IMR-90 (cell line): ENCODE results near the gene EIF3K. TPM values are rescaled to one million over a fixed set of nuclear protein-coding genes. Genes with fewer than 3 reads are reported as not detected.

Experiments
- ATAC-seq: fragments of 200-7000 bp; cut with Tn5 transposase; 2 replicates; pipeline ENCODE4 v1.9.1; 2020; ENCODE audit warnings: low read depth, mild to moderate bottlenecking, moderate library complexity
- BruUV-seq: library from RNA; stranded (reverse); fragments of 400-500 nt; replicated peaks from 2 replicates; lab custom pipeline; 2021; lab: Mats Ljungman, UMichigan
- CTCF ChIA-PET: fragments of 300-600 bp; formaldehyde crosslinking; extraction: SDS; loops from one replicate; lab custom pipeline; 2021; ENCODE audit warnings: antibody characterized with exemption; lab: Yijun Ruan, JAX
- POLR2A ChIA-PET: fragments of 300-600 bp; sonication (Branson Sonifier 250); formaldehyde crosslinking; loops from one replicate; lab custom pipeline; 2022; ENCODE audit warnings: antibody characterized with exemption; ENCODE audit not compliant: unreplicated experiment; lab: Charles Lee
- DNase-seq: peaks from one replicate; pipeline ENCODE4 v3.0.0; 2013
- H2AFZ ChIP-seq: replicated peaks from 2 replicates; pipeline ENCODE3; 2013; ENCODE audit warnings: low read length, mild to moderate bottlenecking; ENCODE audit not compliant: poor library complexity
- H2AK5ac ChIP-seq: 2 replicates; pipeline ENCODE4 v1.6.1; 2013; ENCODE audit warnings: low read depth, low read length, inconsistent platforms
- H2AK9ac ChIP-seq: replicated peaks from 2 replicates; pipeline ENCODE3; 2013; ENCODE audit warnings: mild to moderate bottlenecking, low read depth, low read length, moderate library complexity; ENCODE audit not compliant: poor library complexity
- H2BK120ac ChIP-seq: 2 replicates; pipeline ENCODE4 v1.6.1; 2013; ENCODE audit warnings: low read depth, low read length, inconsistent platforms
- H2BK15ac ChIP-seq: 3 replicates; pipeline ENCODE4 v1.6.1; 2013; ENCODE audit warnings: low read depth, low read length, inconsistent platforms
- H2BK20ac ChIP-seq: 2 replicates; pipeline ENCODE4 v1.6.1; 2013; ENCODE audit warnings: low read depth, mild to moderate bottlenecking, inconsistent platforms, low read length, moderate library complexity
- H2BK5ac ChIP-seq: 2 replicates; pipeline ENCODE4 v1.6.1; 2013; ENCODE audit warnings: mild to moderate bottlenecking, low read depth, low read length, inconsistent platforms; ENCODE audit not compliant: poor library complexity, severe bottlenecking
- H3K14ac ChIP-seq: replicated peaks from 2 replicates; pipeline ENCODE4 v1.6.1; 2013; ENCODE audit warnings: low read depth, low read length, inconsistent platforms
- H3K18ac ChIP-seq: 2 replicates; pipeline ENCODE4 v1.6.1; 2013; ENCODE audit warnings: low read depth, low read length, control low read depth
- H3K23ac ChIP-seq: 2 replicates; pipeline ENCODE4 v1.6.1; 2013; ENCODE audit warnings: low read depth, low read length, inconsistent platforms
- H3K27ac ChIP-seq: 2 replicates; pipeline ENCODE4 v1.5.1; 2013; ENCODE audit warnings: mild to moderate bottlenecking, control low read depth, low read length; ENCODE audit not compliant: insufficient read depth
- H3K27me3 ChIP-seq: 2 replicates; pipeline ENCODE4 v1.6.1; 2013; ENCODE audit warnings: low read length; ENCODE audit not compliant: control insufficient read depth, insufficient read depth
- H3K36me3 ChIP-seq: 2 replicates; pipeline ENCODE4 v1.6.1; 2013; ENCODE audit warnings: low read length, mixed read lengths; ENCODE audit not compliant: control insufficient read depth, insufficient read depth
- H3K4ac ChIP-seq: 2 replicates; pipeline ENCODE4 v1.6.1; 2013; ENCODE audit warnings: low read depth, low read length, inconsistent platforms
- H3K4me1 ChIP-seq: 2 replicates; pipeline ENCODE4 v1.6.1; 2013; ENCODE audit warnings: low read length, mixed read lengths; ENCODE audit not compliant: control insufficient read depth, insufficient read depth
- H3K4me2 ChIP-seq: 2 replicates; pipeline ENCODE4 v1.6.1; 2013; ENCODE audit warnings: low read depth, mild to moderate bottlenecking, control low read depth, low read length, moderate library complexity
- H3K4me3 ChIP-seq: 2 replicates; pipeline ENCODE4 v1.5.1; 2013; ENCODE audit warnings: low read depth, mild to moderate bottlenecking, control low read depth, low read length, moderate library complexity; ENCODE audit not compliant: insufficient read depth
- H3K56ac ChIP-seq: 2 replicates; pipeline ENCODE4 v1.6.1; 2013; ENCODE audit warnings: low read length, inconsistent platforms; ENCODE audit not compliant: insufficient read depth; ENCODE audit errors: extremely low read depth
- H3K79me1 ChIP-seq, 2 experiments: 2 replicates each; pipeline ENCODE4 v1.6.1; 2013; ENCODE audit warnings: low read length in 2 of 2, inconsistent platforms in 1 of 2, low read depth in 1 of 2
- H3K9ac ChIP-seq: 2 replicates; pipeline ENCODE4 v1.6.1; 2013; ENCODE audit warnings: low read depth, low read length, control low read depth
- H3K9me1 ChIP-seq: 2 replicates; pipeline ENCODE4 v1.6.1; 2013; ENCODE audit warnings: low read length, inconsistent platforms; ENCODE audit not compliant: insufficient read depth
- H3K9me3 ChIP-seq: 2 replicates; pipeline ENCODE4 v1.6.1; 2013; ENCODE audit warnings: low read length; ENCODE audit not compliant: control insufficient read depth, insufficient read depth
- H4K20me1 ChIP-seq: 2 replicates; pipeline ENCODE4 v1.6.1; 2013; ENCODE audit warnings: low read length, inconsistent platforms; ENCODE audit not compliant: insufficient read depth
- H4K5ac ChIP-seq: 2 replicates; pipeline ENCODE4 v1.6.1; 2013; ENCODE audit warnings: mild to moderate bottlenecking, low read depth, low read length, control low read depth
- H4K8ac ChIP-seq, 2 experiments: 2 replicates each; pipeline ENCODE4 v1.6.1; 2013; ENCODE audit warnings: low read depth in 2 of 2, low read length in 2 of 2, control low read depth in 1 of 2, inconsistent platforms in 1 of 2
- H4K91ac ChIP-seq: 2 replicates; pipeline ENCODE4 v1.6.1; 2013; ENCODE audit warnings: low read depth, low read length, inconsistent platforms; ENCODE audit not compliant: insufficient read depth
- FOS ChIP-seq: fragments of 150-350 bp; IDR thresholded peaks from 2 replicates; pipeline ENCODE4 v1.6.1; 2016; ENCODE audit warnings: low read depth, low read length
- MAFK ChIP-seq: IDR thresholded peaks from 2 replicates; pipeline ENCODE4 v1.6.1; 2012; ENCODE audit warnings: low read depth, low read length, improper control_type of control experiment
- MAZ ChIP-seq: IDR thresholded peaks from 2 replicates; pipeline ENCODE4 v1.6.1; 2012; ENCODE audit warnings: low read depth, mild to moderate bottlenecking, low read length, improper control_type of control experiment, moderate library complexity, borderline replicate concordance
- POLR2A ChIP-seq: IDR thresholded peaks from 2 replicates; pipeline ENCODE4 v1.6.1; 2012; ENCODE audit warnings: mild to moderate bottlenecking, low read depth, low read length
- RAD21 ChIP-seq: IDR thresholded peaks from 2 replicates; pipeline ENCODE4 v1.6.1; 2012; ENCODE audit warnings: low read length, improper control_type of control experiment
- RCOR1 ChIP-seq: IDR thresholded peaks from 2 replicates; pipeline ENCODE4 v1.6.1; 2012; ENCODE audit warnings: mild to moderate bottlenecking, low read length, improper control_type of control experiment; ENCODE audit not compliant: insufficient replicate concordance
- WGBS, 2 experiments: methylation state at CpG; one replicate each; pipeline versions ENCODE4 v1.1.5 to v1.1.7; 2013; ENCODE audit warnings: missing lambda C conversion rate in 2 of 2; ENCODE audit not compliant: insufficient read length in 1 of 2; ENCODE audit errors: extremely low coverage in 2 of 2; 5-methylcytosine and 5-hydroxymethylcytosine counted together
- dilution Hi-C: fragments of 300-500 bp; cut with HindIII; formaldehyde crosslinking; loops from one replicate; pipeline ENCODE4 v1.14.3; 2018; ENCODE audit warnings: low sequenced_read_pairs; ENCODE audit not compliant: unreplicated experiment
- in situ Hi-C: fragments of 300-500 bp; cut with MboI; formaldehyde crosslinking; loops from 3 replicates; pipeline ENCODE4 v1.14.3; 2019; ENCODE audit warnings: low sequenced_read_pairs, inconsistent platforms, mixed read lengths
- intact Hi-C: fragments of 100-400 bp; cut with micrococcal nuclease; formaldehyde crosslinking; loops from 2 replicates; pipeline ENCODE4 v1.10.0; 2022
- polyA plus RNA-seq, 3 experiments: library from polyadenylated mRNA; depleted of rRNA; stranded (reverse); fragments of >200 nt; gene quantifications; 2 replicates each; pipeline ENCODE4 v1.2.3, GENCODE V29; 2012; ENCODE audit warnings: low replicate concordance in 1 of 3
- total RNA-seq: library from RNA; depleted of rRNA; stranded (reverse); fragments of >200 nt; gene quantifications from 2 replicates; pipeline ENCODE4 v1.2.3, GENCODE V29; 2012
- TF ChIP-seq, protein P1 (sequence below): conservative IDR thresholded peaks from 2 replicates; pipeline ENCODE4 v1.5.1; 2012; ENCODE audit warnings: mild to moderate bottlenecking, low read depth, low read length, improper control_type of control experiment

Gene EIF3K
- total and polyA plus RNA-seq, 2 of the 4 experiments (the other 2 are of a cell fraction) = 575 to 1,137 TPM

DNA sequence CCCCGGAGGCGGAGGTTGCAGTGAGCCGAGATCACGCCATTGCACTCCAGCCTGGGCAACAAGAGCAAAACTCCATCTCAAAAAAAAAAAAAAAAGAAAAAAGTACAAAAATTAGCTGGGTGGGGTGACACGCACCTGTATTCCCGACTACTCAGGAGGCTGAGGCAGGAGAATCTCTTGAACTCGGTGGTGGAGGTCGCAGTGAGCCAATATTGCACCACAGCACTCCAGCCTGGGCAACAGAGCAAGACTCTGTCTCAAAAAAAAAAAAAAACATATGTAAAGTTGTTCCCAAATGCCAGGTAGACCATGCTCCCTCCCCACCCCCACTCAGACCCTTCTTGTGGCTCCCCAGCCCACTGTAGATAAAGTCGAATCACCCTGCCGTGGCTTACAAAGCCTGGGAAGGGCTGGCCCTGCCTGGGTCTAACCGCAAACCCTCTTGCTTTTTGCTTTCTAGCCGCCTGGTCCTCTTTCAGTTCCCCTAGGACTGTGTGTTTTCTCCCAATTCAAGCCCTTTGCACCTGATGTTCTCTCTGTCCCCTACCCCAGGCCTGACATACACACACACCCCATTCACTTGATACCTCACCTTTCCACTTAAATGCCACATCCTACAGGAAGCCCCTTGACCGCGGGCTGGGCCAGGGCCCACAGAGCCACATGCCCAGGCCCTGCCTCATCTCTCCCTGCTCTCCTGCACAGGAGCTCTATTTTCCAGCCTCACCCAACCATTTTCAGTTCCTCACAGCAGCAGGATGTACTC, 35.6 kb upstream of the EIF3K start:
- 81% methylated on average over 4 of the region's 14 CpGs; no CpG with 5 or more reads in 1 of the 2 experiments for WGBS, 2 experiments
- dilution Hi-C loops = no loop called here

More for the DNA sequence above, 35.6 kb upstream of the EIF3K start:
- Histone ChIP-seq H3K9me3 (no peaks in the 10 kb centered on the region), H3K18ac (no peak overlapping the region), H4K91ac (no peak overlapping the region), H3K9me1 (no peaks in the 10 kb centered on the region), H2BK5ac (no peak overlapping the region), H3K14ac (no peak overlapping the region), H3K56ac (no peak overlapping the region), H2AFZ (peak overlapping the region; percentile 43), H3K27ac (no peak overlapping the region), H4K8ac (no peak overlapping the region), H3K4me2 (no peak overlapping the region), H2AK5ac (no peak overlapping the region), H3K23ac (no peak overlapping the region), H3K27me3 (peaks cover 3% of the 10 kb centered on the region; the same call in 1 of the 2 replicates), H2BK20ac (no peak overlapping the region), H2AK9ac (peak overlapping the region; percentile 85), H4K20me1 (no peaks in the 10 kb centered on the region), H3K79me1 (no peaks in the 10 kb centered on the region), H4K5ac (no peak overlapping the region), H2BK15ac (no peak overlapping the region), H3K4ac (no peak overlapping the region), H3K4me1 (no peaks in the 10 kb centered on the region), H3K9ac (no peak overlapping the region), H2BK120ac (no peak overlapping the region), H3K4me3 (no peak overlapping the region), H3K36me3 (no peaks in the 10 kb centered on the region)
- ATAC-seq (no peak), DNase-seq (no peak)
- BruUV-seq = no TSS peak
- ChIA-PET POLR2A (no interaction called here), CTCF (no interaction called here)
- in situ Hi-C loops = no loop called here
- intact Hi-C loops = no loop called here
- TF ChIP-seq FOS (no peak), MAZ (no peak), RAD21 (no peak), RCOR1 (no peak), POLR2A (no peak), MAFK (no peak)
- TF ChIP-seq, protein P1, sequence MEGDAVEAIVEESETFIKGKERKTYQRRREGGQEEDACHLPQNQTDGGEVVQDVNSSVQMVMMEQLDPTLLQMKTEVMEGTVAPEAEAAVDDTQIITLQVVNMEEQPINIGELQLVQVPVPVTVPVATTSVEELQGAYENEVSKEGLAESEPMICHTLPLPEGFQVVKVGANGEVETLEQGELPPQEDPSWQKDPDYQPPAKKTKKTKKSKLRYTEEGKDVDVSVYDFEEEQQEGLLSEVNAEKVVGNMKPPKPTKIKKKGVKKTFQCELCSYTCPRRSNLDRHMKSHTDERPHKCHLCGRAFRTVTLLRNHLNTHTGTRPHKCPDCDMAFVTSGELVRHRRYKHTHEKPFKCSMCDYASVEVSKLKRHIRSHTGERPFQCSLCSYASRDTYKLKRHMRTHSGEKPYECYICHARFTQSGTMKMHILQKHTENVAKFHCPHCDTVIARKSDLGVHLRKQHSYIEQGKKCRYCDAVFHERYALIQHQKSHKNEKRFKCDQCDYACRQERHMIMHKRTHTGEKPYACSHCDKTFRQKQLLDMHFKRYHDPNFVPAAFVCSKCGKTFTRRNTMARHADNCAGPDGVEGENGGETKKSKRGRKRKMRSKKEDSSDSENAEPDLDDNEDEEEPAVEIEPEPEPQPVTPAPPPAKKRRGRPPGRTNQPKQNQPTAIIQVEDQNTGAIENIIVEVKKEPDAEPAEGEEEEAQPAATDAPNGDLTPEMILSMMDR = no peak
